Ureter (tissue), 1 donor: ENCODE data around the gene VEZT. TPM values are rescaled to one million over a fixed set of nuclear protein-coding genes. Genes with fewer than 3 reads are reported as not detected.
A peak's percentile ranks its signal among the peaks of the same experiment; 100 is the strongest.
"Not testable (repeated sequence)": the region's sequence is repeated elsewhere in the genome, so short reads cannot be mapped to it uniquely, and the experiment has no call there.

ENCODE experiments used
- DNase-seq: peaks from one replicate; pipeline ENCODE4 v3.0.0-alpha.2; 2020; ENCODE audit warnings: low spot score
- total RNA-seq: library from RNA; stranded (reverse); gene quantifications from one replicate; pipeline ENCODE4 v1.2.4, GENCODE V29; 2023
- donor health status: DM: yes; HTN: yes; CAD: no.

The VEZT gene, protein sequence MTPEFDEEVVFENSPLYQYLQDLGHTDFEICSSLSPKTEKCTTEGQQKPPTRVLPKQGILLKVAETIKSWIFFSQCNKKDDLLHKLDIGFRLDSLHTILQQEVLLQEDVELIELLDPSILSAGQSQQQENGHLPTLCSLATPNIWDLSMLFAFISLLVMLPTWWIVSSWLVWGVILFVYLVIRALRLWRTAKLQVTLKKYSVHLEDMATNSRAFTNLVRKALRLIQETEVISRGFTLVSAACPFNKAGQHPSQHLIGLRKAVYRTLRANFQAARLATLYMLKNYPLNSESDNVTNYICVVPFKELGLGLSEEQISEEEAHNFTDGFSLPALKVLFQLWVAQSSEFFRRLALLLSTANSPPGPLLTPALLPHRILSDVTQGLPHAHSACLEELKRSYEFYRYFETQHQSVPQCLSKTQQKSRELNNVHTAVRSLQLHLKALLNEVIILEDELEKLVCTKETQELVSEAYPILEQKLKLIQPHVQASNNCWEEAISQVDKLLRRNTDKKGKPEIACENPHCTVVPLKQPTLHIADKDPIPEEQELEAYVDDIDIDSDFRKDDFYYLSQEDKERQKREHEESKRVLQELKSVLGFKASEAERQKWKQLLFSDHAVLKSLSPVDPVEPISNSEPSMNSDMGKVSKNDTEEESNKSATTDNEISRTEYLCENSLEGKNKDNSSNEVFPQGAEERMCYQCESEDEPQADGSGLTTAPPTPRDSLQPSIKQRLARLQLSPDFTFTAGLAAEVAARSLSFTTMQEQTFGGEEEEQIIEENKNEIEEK
- 103 TPM for total RNA-seq

DNA sequence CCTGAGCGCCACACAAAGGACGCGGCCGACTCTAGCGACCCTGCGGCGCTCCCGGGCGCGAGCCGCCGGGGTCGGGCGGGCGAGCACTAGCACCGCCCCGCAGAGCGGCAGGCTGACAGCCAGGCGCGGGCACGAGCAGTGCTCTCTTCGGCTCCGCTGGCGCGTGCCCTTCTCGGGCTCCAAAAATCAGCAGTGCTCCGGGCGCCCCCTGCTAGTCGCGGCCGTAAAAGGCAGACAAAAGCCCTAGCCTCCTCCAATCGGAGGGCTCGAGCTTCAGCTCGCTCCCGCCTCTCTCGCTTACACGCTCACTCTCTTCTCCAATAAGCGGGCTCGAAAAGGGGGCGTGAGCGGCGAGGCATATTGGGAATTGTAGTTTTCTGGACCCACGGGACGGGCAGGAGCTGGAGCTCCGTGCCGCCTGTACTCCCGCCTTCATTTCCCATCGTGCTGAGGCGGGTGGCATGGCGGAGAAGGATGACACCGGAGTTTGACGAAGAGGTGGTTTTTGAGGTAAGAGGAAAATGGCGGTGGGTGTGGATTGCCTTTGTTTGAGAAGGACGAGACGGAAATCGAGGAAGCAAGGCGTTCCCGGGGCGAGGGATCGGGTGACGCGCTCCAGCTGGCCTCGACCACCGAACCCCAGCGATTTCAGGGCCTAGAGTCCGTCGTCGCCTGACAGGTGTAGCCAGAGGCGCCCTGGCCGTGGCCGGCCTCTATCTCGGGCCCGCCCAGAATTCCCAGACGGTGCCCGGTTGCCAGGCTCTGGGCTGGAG, at the start of gene VEZT, which contains the start of gene FGD6:
VEZT (plus strand) TSS at position 431 of the 773 bp plus-strand sequence; CDS start at position 475, 44 bp downstream.
FGD6 (minus strand) TSS at position 91 of the 773 bp plus-strand sequence. CDS start 227 bp downstream, outside the sequence.
- peak; percentile 99 for DNase-seq

DNA sequence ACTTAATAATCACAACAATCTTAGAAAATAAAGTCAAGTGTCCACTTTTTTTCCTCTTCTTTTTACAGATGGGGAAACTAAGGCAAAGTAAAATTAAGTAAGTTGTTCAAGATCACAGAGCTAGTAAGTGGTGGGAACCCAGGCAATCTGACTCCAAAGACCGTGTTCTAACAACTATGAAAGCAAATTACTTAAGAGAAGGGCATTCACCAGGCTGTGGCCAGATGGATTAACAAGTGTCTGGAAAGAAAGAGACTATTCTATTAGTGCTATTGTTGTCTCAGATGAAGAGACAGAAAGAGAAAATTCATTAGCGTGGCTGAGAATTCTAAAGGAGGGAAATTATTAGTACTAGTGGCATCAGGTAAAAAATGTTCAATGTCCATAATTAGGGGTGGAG, 48.9 kb upstream of the VEZT start:
- no peak for DNase-seq

DNA sequence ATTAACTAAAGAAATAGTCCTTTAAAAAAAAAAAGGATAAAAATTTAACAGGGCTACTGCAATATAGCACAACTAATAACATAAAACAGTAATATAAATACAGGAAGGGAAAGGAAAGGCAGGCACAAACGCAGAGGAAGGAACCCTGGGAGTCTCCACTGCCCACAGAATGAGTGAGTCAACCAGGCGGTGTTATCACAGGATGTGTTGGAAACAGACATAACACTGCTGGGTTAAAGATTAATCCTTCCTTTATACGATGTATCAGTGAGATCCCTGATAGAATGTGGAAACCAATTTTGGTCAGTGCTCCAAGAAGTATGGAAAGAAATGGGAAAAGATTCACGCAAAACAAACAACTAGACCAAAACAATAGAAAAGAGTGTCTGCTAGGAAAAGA, 48.2 kb upstream of the VEZT start:
- DNase-seq: no peak

DNA sequence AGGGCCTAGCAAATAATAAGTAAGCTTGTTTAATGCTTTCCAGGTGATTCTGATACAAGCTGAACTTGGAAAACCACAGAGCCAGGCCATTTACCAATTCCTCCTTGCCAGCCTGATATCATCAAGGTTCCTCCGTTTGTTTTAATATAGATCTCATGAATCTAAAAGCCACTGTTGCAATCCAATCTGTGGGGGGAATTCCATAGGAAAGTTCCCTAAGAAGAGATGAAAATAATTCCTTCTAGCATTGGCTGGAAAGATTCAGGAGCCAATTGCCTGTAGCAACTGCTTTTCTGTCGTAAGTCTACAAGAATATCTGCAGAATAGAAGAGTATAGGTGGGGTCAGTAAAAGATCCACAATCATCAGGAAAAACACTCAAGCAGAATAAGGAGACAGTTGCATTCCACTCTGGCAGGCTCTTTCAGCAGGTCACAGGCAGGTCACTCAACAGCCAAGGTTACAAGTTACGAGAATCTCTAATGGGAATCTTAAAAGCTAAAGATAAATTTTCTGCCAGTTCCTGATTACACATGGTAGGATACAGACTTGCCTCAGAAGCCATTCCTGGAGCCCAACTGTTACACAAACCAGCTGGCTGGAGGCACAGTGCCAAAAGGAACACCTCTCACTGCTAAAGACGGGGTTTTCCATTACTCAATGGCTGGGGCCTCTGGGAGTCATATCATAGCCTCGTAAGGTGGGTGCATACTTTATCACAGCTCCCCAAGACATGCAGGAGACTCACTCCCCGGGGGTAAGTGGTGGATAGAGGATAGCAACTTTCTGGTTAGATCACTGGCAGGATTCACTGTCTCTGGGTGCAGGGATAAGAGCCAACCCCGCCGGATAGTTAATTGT, 44.0 kb upstream of the VEZT start:
- peak; percentile 77 for DNase-seq

DNA sequence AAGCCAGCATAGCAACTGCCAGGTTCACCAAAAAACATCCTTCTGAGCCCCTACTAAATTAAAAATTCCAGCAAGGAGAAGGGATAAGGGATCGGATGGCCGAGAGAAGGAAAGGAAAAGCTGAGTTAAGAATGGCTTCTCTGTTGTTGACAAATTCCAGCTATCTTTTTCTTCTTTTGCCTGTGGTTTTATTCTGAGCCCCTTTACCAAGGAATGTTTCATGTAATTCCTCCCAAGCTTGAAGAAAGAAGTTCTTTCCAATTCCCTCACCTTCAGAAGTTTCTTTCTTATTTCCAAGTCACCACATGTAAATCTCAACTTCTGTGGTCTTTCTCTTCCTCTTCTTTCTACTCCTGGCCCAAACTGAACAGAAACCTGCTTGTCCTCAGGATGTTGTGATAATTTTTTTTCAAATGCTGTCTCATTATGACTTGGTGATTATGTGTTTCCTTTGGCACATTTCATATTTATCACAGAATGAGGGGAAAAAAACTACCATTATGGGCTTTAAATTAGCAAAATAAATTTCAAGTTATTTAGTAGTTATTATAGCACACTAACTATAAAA, 40.3 kb upstream of the VEZT start:
- no peak for DNase-seq

DNA sequence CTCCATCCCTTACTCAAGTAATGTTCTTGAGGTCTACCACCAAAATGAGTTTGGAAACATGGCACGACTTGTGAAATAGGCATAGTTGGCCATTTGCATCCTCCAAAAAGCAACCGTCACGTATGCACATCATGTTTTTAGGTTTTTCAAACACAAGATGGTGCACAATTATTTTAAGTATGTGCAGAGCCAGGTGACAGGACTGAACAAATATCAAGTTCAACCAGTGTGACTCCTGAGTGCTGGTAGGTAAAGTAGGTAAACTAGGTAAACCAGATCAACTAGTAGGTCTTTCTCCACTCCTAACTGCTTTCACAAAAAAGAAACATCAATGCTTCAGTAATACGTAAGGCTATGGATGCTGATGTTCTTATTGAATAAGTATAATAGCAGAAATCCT, 39.5 kb upstream of the VEZT start:
- no peak for DNase-seq

DNA sequence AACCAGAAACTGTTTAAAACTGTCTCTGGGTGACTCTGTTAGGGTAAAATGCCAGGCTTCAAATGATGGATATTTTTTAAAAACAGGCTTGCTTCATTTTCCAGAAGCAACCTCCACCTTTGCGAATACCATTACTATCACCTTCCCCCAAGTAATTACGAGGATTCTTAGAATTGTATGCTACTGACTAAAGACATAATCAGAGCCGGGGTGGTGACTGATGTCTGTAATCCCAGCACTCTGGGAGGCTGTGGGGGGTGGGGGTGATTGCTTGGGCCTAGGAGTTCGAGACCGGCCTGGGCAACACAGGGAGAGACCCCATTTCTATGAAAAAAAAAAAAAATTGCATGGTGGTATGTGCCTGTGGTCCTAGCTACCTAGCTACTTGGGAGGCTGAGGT, 38.6 kb upstream of the VEZT start:
- DNase-seq: no peak

DNA sequence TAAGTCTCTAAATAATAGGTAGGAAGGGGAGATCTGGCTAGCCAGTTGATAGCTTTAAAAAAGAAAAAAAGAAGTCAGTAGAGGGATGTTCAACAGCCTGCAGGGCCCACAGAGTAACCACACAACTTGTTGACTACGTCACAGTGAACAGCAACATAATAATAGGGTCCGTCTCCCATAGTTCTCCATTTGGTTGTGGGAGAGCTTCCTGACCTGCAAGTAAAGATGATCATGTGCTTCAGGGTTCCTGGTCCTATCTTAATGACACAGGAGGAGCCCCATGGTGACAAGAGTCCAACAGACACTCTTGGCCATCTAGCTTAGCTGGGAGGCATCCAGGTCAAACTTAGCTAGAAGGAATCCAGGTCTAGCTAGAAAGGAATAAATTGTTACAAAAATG, 36.5 kb upstream of the VEZT start:
- DNase-seq: no peak

DNA sequence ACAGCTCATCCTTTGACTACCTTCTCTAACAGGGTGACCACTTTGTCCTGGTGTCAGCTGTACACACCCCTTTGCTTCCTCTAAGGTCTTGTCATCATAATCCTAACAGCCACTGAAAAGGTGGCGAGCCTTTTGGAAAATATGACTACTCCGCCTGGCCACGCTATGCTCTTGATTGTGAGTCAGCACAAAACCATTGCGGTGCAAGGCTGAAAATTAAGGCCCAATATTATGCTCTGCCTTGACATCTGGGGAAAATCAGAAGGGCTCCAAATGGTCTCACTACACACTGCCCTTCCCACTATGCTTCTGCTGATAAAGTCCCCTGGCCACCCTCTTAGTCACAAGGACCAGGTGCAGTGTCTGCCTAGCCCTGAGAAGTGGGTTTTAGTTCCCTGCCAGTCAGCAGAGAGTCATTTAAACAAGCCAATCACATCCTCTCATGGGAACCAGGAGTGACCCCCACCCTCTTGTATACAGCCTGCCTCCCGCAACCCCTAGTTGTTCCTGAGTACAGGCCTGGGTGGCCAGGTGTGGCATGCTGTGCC, 34.7 kb upstream of the VEZT start:
- DNase-seq: no peak

DNA sequence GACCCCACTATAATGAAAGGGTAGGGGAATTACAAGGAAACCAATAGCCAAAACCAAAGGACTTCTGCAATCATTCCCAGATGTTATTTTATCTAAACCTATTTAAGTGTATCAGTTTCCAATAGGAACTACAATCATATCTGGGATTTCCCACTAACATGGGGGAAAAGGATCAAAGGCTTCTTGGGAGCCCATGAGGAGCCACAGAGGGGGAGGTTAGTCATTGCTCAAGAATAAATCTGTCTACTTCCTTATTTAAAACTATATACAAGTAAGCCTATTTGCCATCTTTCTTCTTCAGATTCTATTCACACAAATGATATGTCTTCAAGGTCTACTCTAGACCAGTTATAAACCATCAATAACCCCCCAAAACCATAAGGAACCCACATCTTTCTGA, 33.5 kb upstream of the VEZT start:
- no peak for DNase-seq

DNA sequence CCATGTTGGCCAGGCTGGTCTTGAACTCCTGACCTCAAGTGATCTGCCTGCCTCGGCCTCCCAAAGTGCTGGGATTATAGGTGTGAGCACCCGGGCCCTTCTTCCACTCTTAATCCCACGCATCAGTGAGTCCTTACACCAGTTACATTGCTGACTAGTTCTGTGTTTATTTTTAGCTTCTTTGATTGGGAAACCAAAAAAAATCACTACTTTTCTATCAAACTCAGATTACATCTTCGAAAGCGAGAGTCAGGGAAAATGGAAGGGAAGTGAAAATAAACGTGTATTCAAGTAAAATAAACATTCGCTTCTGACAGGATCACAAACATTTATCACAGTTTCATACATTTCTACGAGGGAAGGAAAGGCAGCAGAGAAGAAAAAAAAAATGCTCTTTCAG, 32.5 kb upstream of the VEZT start:
- DNase-seq: no peak

DNA sequence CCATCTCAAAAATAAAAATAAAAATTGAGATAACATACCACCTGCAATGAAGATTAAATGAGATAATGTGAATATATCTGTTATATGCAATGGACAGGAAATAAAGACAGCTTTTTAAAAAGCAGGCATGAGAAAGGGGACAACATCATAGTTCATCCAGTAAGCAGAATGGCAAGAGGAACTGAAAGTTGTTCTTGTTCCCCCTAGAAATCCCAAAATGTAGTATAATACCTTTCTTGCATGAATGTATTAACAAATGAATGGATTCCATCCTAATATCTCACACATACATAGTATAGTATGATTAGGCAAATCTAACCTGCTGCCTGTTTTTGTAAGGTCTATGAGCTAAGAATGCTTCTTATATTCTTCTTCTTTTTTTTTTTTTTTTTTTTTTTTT, 31.8 kb upstream of the VEZT start:
- no peak for DNase-seq

DNA sequence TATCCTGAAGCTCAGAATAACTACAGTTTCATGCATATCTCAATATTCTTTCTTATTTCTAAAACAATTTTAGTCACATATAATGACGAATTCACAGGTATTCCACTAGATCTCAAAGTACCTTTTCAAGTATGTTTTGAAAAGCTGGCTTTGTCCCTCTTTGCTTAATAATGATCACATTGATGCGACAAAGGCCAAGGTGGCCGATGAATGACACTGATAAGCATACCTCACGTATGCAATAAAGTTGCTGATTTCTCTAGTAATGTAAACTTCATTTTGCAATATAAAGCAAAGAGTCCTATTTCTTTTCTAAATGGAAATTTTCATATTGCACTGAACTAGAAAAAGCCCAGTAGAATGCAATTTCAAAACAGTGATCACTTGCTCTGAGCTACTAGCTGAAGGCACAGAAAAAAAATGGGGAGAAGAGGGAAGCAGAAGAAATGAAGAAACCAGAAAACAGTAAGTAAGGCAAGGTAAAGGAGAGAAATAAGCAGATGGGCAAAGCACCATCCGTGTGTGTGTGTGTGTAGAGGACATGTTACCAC, 29.7 kb upstream of the VEZT start:
- no peak for DNase-seq

DNA sequence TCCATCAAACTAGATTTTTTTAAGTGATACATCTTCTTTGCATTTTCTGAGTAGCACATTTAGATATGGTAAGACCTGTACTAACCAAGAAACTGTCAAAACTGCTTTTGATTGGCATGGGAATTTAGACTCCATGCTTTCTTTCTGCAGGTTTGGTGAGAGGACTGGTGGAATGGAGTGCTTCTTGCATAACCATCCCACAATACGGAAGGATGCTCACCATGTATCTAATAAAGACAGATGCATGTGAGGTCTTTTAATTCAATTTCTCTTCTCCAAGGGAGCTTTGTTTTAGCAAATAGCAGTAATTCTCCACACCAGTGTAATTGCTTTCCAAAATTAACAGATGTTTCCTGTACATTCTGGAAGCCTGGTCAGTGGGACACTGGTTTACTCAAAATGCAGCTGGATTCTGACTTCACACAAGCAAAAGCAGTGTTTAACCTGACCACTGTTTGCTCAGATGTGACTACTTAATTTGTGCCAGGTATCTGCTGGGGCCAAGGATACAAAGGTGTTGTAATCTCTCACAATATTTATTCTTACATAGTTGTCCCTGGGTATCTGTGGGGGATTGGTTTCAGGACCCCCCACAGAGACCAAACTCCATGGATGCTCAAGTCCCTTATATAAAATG, 26.4 kb upstream of the VEZT start:
- no peak for DNase-seq

DNA sequence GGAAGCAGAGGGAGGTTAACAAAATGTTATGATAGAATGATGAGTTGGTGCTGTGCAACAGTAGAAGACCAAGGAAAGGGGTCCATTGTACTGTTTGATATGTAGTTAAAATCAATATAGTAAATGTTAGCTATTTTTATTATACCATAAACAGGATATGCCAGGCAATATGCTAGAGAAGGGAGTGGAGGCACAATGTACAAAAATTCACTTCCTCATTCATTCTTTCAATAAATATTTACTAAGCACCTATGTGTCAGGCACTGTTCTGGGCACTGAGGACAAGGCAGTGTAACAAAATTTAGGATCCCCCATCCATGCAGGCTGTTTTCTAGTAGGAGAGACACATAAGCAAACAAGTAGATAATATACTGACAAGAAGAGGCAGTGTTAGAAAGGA, 25.3 kb upstream of the VEZT start:
- no peak for DNase-seq

DNA sequence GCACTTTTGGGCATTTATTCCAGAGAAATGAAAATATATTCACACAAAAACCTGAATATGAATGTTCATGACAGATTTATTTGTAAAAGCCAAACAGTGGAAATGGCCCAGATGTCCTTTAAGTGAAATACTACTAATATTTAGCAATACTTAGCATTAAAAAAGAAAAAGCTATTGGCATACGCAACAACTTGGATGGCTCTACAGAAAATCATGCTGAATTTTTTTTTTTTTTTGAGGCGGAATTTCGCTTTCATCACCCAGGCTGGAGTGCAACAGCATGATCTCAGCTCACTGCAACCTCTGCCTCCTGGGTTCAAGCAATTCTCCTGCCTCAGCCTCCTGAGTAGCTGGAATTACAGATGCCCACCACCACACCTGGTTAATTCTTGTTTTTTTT, 24.5 kb upstream of the VEZT start:
- DNase-seq: no peak

DNA sequence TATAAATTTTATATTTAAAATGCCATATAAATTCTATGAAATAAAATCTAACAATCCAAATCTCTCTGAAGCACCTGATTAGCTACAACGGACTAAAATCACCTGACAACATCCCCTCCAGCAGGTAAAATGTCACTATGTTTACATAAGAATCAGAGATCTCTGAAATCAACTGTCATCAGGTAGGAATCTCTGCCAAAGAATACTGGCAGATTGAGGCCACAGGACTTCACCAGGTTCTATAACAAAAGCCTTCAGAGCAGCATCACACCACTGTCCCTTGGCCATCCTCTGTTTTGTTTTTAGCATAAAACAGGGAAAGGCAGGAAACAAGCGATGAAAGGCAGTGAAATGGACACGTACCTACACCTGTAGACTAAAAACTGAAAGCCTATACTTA, 22.5 kb upstream of the VEZT start:
- DNase-seq: no peak

DNA sequence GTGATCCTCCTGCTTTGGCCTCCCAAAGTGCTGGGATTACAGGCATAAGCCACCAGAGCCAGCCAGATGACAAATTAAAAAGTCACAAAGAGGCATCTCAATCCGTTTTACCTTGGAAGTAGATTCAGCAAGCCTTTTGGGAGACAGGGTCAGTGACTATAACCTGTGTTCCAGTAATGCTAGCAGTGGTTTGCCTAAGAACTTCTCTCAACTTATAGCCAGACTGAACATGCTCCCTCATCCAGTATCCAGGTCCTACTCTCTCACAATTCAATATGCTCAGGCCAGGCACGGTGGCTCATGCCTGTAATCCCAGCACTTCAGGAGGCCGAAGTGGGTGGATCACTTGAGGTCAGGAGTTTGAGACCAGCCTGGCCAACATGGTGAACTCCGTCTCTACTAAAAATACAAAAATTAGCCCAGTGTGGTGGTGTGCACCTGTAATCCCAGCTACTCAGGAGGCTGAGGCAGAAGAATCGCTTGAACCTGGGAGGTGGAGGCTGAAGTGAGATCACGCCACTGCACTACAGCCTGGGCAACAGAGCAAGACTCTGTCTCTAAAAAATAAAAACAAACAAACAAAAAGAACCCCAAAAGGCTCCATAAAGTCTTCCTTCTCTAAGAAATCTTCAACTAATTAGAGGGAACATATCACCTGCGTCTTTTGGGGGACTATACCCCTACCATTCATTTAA, 20.6 kb upstream of the VEZT start:
- not testable (repeated sequence) for DNase-seq

DNA sequence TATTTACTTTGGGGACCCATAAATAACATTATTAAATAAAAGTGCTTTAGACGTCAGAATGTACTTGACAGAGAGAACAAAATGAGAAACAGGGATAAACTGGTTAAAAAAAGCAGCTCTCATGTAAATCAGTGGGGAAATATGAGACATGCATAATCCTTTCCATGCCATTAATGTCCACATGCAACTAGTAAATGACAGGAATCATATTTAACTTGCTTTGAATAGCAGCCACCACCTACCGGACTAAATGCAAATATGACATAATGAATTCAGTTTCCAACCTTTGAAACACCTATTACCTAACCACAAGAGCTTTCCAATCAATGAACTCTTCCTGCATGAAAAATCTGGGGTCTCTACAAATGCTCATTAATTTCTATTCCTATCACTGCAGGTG, 20.0 kb upstream of the VEZT start:
- DNase-seq: no peak
